Ascending aorta (tissue), 2 donors: ENCODE data around the gene SEZ6L. TPM values are rescaled to one million over a fixed set of nuclear protein-coding genes. Genes with fewer than 3 reads are reported as not detected.

Experiments used
- DNase-seq, 2 donors: peaks; one replicate each; pipeline ENCODE4 v3.0.0-alpha.2; 2019; ENCODE audit warnings: low spot score in 2 of 2
- H3K27ac ChIP-seq, 2 donors: fragments of 200-600 bp; sonication (generic); one replicate each; pipeline ENCODE4 v1.5.1; 2016 to 2017; ENCODE audit warnings: mild to moderate bottlenecking in 1 of 2
- H3K27me3 ChIP-seq: fragments of 200-600 bp; sonication (generic); one replicate; pipeline ENCODE4 v1.5.1; 2017
- H3K36me3 ChIP-seq, 2 donors: fragments of 200-600 bp; sonication (generic); one replicate each; pipeline ENCODE4 v1.5.1; 2016
- H3K4me1 ChIP-seq, 2 donors: fragments of 200-600 bp; sonication (generic); one replicate each; pipeline ENCODE4 v1.5.1; 2016 to 2017; ENCODE audit warnings: mild to moderate bottlenecking in 1 of 2
- H3K4me3 ChIP-seq, 2 donors: fragments of 200-600 bp; sonication (generic); one replicate each; pipeline ENCODE4 v1.5.1; 2016 to 2017; ENCODE audit warnings: mild to moderate bottlenecking in 1 of 2
- H3K9me3 ChIP-seq, 2 donors: fragments of 200-600 bp; sonication (generic); one replicate each; pipeline ENCODE4 v1.5.1; 2016
- intact Hi-C: fragments of 100-400 bp; cut with DNase I; formaldehyde crosslinking; loops from one replicate; pipeline ENCODE4 v1.15.1; 2023
- total RNA-seq: library from RNA; depleted of rRNA; stranded (reverse); fragments of >200 nt; gene quantifications from one replicate; pipeline ENCODE4 v1.1.0, GENCODE V29; 2016
- TF ChIP-seq, protein P1 (sequence below), 3 experiments: fragments of 200-600 bp in 2 of 3; fragments of 450-650 bp in 1 of 3; sonication (generic) in 2 of 3; IDR thresholded peaks; one replicate each; pipeline ENCODE4 v1.5.1; 2016 to 2019; ENCODE audit warnings: antibody characterized with exemption in 3 of 3, mild to moderate bottlenecking in 1 of 3, moderate library complexity in 1 of 3

The SEZ6L gene
- total RNA-seq, 1 donor from 2014 or later, result not detected

GRCh38 chr22:26410386-26410785, 241.1 kb downstream of the SEZ6L start:
- DNase-seq, result no peak
- Histone ChIP-seq H3K4me1 (no peaks in the 10 kb centered on the region), H3K36me3 (no peaks in the 10 kb centered on the region), H3K4me3 (no peak overlapping the region), H3K9me3 (no peaks in the 10 kb centered on the region), H3K27me3 (no peaks in the 10 kb centered on the region), H3K27ac (no peak overlapping the region)
- intact Hi-C loops, result no loop called here
- TF ChIP-seq, protein P1, sequence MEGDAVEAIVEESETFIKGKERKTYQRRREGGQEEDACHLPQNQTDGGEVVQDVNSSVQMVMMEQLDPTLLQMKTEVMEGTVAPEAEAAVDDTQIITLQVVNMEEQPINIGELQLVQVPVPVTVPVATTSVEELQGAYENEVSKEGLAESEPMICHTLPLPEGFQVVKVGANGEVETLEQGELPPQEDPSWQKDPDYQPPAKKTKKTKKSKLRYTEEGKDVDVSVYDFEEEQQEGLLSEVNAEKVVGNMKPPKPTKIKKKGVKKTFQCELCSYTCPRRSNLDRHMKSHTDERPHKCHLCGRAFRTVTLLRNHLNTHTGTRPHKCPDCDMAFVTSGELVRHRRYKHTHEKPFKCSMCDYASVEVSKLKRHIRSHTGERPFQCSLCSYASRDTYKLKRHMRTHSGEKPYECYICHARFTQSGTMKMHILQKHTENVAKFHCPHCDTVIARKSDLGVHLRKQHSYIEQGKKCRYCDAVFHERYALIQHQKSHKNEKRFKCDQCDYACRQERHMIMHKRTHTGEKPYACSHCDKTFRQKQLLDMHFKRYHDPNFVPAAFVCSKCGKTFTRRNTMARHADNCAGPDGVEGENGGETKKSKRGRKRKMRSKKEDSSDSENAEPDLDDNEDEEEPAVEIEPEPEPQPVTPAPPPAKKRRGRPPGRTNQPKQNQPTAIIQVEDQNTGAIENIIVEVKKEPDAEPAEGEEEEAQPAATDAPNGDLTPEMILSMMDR (IDR thresholded peaks at IDR 0.05), result no peak

GRCh38 chr22:26414347-26414746, 245.1 kb downstream of the SEZ6L start:
- Histone ChIP-seq H3K36me3 (no peaks in the 10 kb centered on the region), H3K9me3 (no peaks in the 10 kb centered on the region), H3K27me3 (no peaks in the 10 kb centered on the region), H3K4me3 (no peak overlapping the region), H3K4me1 (no peaks in the 10 kb centered on the region), H3K27ac (no peak overlapping the region)
- intact Hi-C loops, result no loop called here
- TF ChIP-seq, protein P1 (IDR thresholded peaks at IDR 0.05), result no peak
- no peak for DNase-seq

DNA sequence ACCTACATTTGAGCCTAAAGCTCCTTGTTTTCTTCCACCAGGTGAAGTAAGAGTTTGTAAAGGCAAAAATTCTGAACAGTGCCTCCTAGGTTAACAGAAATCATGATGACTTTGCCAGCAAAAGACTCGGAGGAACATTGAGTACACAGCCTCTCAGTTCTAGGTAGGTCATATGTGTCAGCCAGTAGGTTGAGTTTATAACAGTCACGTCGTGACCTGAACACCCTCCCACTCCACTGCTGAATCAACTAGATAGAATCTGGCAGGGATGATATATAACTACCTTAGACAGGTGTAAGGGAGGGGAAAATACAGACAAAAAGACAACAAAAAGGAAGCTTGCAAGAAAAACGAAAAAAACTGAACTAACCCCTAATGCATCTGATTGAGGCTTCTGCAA, 247.0 kb downstream of the SEZ6L start:
- H3K4me1 ChIP-seq, result no peaks in the 10 kb centered on the region
- H3K36me3 ChIP-seq, result no peaks in the 10 kb centered on the region
- no peak overlapping the region for H3K4me3 ChIP-seq
- no peak overlapping the region for H3K27ac ChIP-seq
- no peaks in the 10 kb centered on the region for H3K27me3 ChIP-seq
- TF ChIP-seq, protein P1 (IDR thresholded peaks at IDR 0.05), result no peak
- intact Hi-C loops, result no loop called here
- DNase-seq, result no peak
- H3K9me3 ChIP-seq, result no peaks in the 10 kb centered on the region

GRCh38 chr22:26416670-26417276, 247.5 kb downstream of the SEZ6L start:
- H3K27ac ChIP-seq, result no peak overlapping the region

GRCh38 chr22:26417406-26417805, 248.1 kb downstream of the SEZ6L start:
- intact Hi-C loops, result no loop called here

More at GRCh38 chr22:26416670-26417276, 247.5 kb downstream of the SEZ6L start:
- Histone ChIP-seq H3K4me1 (no peaks in the 10 kb centered on the region), H3K9me3 (no peaks in the 10 kb centered on the region), H3K27me3 (no peaks in the 10 kb centered on the region), H3K36me3 (no peaks in the 10 kb centered on the region), H3K4me3 (no peak overlapping the region)
- intact Hi-C loops, result no loop called here
- no peak for DNase-seq
- TF ChIP-seq, protein P1 (IDR thresholded peaks at IDR 0.05), result no peak

More at GRCh38 chr22:26417406-26417805, 248.1 kb downstream of the SEZ6L start:
- no peak for DNase-seq
- Histone ChIP-seq H3K27ac (no peak overlapping the region), H3K36me3 (no peaks in the 10 kb centered on the region), H3K27me3 (no peaks in the 10 kb centered on the region), H3K4me1 (no peaks in the 10 kb centered on the region), H3K9me3 (no peaks in the 10 kb centered on the region), H3K4me3 (no peak overlapping the region)
- TF ChIP-seq, protein P1 (IDR thresholded peaks at IDR 0.05), result no peak
